Activated CD8-positive, alpha-beta memory T cell treated with anti-CD3 and anti-CD28 coated beads for 36 hours (primary cell): ENCODE data around the gene COX8A. TPM values are rescaled to one million over a fixed set of nuclear protein-coding genes. Genes with fewer than 3 reads are reported as not detected.

Source experiments
- CTCF ChIA-PET: fragments of 350-600 bp; sonication (Branson Sonifier 250); formaldehyde crosslinking; loops from one replicate; lab custom pipeline; 2021; ENCODE audit warnings: antibody characterized with exemption; lab: Charles Lee
- POLR2A ChIA-PET: fragments of 350-600 bp; sonication (Branson Sonifier 250); formaldehyde crosslinking; loops from one replicate; lab custom pipeline; 2021; ENCODE audit warnings: antibody characterized with exemption; lab: Charles Lee
- total RNA-seq, 2 experiments: library from RNA; stranded (reverse); gene quantifications; one replicate each; pipeline ENCODE4 v1.2.3, GENCODE V29; 2021

COX8A gene
- total RNA-seq, 2 experiments from 2014 or later = 393 to 446 TPM

- ChIA-PET CTCF (no interaction called here), POLR2A (no interaction called here)
Measured at GRCh38 chr11:64010783-64011182, 36.4 kb downstream of the COX8A start.

DNA sequence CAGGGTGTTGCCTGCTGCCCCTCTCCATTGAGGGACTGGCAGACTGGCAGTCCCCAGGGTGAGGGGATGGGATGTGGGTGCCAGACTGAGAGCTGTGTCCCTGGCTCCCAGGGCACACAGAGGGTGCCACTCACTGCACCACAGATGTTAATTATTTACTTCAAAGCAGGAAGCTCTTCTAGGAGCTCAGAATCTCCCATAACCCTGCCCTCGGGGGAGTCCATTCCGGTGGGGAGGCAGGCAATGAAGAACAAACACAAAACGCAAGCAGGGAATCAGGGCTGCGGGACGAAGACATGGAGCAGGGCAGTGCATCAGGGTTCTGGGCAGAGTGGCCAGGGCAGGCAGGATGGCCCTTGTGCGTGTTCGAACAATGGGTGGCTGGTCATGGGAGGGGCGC lies 37.0 kb downstream of the COX8A start:
- POLR2A ChIA-PET = no interaction called here
- CTCF ChIA-PET = no interaction called here

DNA sequence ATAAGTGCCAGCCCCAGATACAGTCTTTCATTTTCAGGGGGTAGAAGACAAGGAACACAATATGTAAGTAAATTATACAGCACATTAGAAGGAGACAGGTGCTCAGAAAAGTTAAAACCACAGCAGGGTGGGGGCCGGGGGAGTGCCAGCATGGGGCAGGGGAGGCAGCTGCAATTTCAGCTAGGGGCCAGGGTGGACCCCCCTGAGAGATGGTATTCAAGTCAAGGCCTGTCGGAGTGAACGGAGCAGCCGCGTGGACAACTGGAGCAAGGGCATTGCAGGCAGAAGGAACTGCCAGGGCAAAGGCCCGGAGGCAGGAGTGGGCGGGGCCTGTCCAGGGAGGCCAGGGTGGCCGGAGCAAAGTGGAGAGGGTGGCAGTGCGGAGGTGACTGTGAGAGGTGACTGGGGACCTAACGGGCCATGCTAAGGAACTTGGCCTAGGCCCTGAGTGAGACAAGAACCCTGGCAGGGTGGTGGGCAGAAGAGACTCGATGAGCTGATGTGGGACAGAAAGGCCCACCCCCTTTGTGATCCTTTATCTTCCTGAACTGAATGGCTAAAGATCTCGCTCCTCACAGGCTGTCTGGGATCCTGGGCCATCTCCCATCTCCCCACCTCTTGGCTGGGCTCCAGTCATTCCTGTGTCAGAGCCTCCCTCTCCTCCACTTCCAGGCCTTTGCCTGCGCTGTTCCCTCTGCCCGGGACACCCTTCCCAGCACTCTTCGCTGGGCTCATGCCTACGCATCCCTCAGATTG lies 38.9 kb downstream of the COX8A start:
- ChIA-PET CTCF (interaction anchor here (0.6 to 2.0 kb wide), 2 partner anchors 13 to 161 kb away, joined by 3 to 7 read pairs; no protein-coding TSS in a partner anchor), POLR2A (no interaction called here)

DNA sequence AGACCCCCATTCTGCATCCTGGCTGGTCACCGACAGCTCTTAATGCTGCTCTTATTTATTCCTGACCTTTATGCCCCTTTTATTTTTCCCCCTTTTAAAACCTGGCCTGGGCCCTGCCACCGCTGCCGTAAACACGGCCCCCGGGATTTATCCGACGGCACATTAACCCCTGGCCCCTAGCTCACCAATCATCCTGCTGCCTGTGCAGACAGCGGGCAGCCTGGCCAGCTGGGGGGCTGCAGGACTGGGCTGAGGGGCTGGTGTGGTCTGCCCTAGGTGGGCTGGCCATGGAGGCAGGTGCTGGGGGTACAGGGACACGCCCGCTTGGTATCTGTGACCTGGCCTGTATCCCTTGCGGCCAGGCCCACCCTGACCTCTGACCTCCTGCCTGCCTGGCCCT lies 39.9 kb downstream of the COX8A start:
- ChIA-PET CTCF (interaction anchor here (0.6 to 1.9 kb wide), 2 partner anchors 14 to 160 kb away, joined by 3 to 7 read pairs; no protein-coding TSS in a partner anchor), POLR2A (no interaction called here)

DNA sequence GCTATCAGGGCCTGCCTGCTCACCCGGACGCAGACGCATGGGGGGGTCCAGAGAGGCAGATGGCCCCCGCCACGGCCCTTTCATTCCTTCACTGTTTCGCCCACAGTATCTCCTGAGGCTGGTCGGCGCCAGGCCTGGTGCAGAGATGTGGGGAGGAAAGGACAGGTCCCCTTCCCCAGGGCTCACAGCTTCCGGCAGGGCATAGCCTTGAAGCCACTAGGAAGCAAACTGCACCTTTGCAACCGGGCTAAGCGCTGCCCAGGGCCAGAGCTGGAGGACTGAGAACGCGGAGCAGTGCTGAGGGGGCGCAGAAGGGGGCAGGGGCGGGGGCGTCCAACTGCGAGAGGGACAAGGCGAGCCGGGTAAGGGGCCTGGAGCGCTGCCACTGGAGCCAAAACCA lies 41.1 kb downstream of the COX8A start:
- ChIA-PET POLR2A (no interaction called here), CTCF (interaction anchor here (0.9 to 1.9 kb wide), 2 partner anchors 15 to 132 kb away, joined by 3 to 7 read pairs; no protein-coding TSS in a partner anchor)

DNA sequence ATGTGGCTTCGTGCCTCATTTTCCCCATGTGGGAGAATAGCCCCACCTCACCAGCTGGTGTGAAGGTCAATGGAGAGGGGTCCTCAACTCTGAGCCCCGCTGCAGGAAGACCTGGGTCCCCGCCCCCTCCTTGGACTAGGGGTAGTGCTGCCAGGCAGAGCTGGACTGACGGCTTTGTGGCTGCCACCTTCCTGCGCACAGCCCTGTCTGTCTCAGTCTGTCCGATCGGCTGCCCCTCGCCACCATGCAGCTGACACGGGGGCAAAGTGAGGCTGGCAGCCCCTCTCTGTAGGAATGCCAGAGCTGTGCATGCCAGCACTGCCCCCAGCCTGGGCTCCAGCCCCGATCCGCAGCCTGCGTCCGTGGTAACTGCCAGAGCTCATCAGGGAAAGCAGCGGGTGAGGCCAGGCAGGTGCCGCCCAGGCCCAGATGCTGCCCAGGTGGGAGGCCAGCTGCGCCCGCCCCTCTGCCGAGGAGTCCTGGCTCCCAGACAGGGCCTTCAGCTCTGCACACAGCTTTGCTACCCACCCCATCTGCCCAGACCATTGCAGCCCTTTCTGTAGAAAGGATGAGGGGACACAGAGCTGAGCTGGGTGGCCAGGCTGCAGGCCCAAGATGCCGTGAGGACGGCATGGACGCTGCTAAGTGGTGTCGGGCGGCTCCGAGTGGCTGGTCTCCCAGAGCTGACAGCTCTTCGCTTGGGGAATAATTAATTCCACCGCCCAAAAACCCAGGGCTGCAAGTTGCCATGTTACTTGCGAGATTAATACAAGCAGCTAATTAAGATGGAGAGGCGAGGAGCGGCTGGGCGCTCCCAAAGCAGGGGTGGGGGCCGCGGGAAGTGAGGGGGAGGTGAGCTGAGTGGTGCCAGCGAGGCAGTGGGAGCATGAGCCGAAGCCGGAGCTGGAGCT lies 41.8 kb downstream of the COX8A start:
- CTCF ChIA-PET = interaction anchor here (0.9 to 1.9 kb wide), 3 partner anchors 15 to 131 kb away, joined by 3 to 7 read pairs (median 5); no protein-coding TSS in a partner anchor
- POLR2A ChIA-PET = no interaction called here

DNA sequence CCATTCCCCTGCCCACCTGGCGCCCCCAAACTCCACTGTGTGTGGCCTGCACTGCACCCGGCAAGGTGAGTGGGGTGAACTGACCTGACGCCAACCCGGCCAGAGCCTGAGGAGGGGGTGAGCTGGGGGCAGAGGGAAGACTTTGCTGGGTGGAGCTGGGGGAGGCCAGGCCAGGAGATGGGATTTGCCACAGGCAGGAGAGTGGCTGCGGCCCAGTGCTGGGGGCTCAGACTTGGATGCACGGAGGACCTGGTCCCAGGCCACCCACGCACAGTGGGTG lies 43.5 kb downstream of the COX8A start:
- CTCF ChIA-PET = interaction anchor here (1.3 kb wide), 1 partner anchor 17 kb away, joined by 5 read pairs; no protein-coding TSS in a partner anchor

GRCh38 chr11:64018310-64018709 lies 43.9 kb downstream of the COX8A start:
- ChIA-PET CTCF (no interaction called here), POLR2A (no interaction called here)

More for the DNA sequence above, 43.5 kb downstream of the COX8A start:
- POLR2A ChIA-PET = no interaction called here

DNA sequence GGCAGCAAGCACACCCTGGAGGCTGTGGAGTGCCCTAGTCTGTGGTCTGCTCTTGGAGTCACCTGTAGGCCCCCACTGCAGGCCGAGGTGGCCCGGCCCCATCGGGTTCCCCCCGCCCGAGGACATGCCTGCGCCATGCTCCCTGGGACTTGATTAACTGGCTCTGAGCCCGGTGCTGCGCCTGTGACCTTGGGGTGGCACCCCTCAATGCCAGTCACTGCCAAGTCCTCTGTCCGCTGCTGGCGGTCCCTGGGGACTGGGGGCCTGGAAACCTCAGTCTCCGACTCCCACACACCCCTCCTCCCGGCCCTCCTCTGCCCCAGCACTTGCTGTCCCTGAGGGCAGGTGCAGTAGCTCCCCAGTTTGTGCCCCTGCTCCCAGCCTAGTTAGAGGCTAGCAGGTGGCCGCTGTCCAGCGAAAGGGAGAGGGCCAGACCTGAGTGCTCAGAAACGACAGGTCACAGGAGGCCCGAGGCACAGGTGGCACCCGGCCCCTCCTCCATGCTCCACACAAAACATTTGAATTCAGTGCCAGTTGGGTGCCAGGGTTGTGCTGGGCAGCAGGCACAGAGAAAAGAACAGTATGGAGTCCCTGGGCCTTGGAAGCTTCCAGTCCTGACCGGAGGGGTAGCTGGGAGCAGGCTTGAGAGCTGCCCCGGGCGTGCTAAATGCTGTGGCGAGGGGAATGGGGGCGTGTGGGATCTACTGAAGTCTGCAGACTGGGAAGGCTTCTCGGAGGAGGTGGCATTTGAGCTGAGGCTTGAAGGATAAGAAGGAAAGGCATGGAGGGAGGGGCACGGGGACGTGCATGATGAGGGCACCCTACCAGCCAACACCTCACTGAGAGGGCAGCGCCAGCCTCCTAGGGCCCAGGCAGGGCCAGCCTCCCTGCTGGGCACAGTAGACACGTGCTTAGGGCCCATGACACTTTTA lies 45.0 kb downstream of the COX8A start:
- ChIA-PET CTCF (no interaction called here), POLR2A (no interaction called here)

- POLR2A ChIA-PET = no interaction called here
- CTCF ChIA-PET = no interaction called here
Measured at GRCh38 chr11:64020976-64021756, 46.7 kb downstream of the COX8A start.

DNA sequence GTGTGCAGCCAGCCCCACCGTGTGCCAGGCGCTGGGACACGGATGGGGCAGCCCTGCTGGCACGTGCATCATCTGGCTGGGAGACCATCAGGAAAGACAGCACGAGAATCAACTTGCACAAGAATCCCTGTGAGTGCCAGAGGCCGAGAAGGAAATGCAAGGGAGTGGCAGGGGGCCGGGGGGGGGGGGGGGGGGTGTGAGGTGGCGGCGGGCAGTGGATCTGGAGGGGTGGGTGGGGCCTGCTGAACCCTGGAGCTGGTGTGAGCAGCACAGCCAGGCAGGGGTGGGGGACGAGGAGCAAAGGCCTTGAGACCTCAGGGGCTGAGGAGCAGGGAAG lies 47.3 kb downstream of the COX8A start:
- ChIA-PET POLR2A (no interaction called here), CTCF (no interaction called here)

DNA sequence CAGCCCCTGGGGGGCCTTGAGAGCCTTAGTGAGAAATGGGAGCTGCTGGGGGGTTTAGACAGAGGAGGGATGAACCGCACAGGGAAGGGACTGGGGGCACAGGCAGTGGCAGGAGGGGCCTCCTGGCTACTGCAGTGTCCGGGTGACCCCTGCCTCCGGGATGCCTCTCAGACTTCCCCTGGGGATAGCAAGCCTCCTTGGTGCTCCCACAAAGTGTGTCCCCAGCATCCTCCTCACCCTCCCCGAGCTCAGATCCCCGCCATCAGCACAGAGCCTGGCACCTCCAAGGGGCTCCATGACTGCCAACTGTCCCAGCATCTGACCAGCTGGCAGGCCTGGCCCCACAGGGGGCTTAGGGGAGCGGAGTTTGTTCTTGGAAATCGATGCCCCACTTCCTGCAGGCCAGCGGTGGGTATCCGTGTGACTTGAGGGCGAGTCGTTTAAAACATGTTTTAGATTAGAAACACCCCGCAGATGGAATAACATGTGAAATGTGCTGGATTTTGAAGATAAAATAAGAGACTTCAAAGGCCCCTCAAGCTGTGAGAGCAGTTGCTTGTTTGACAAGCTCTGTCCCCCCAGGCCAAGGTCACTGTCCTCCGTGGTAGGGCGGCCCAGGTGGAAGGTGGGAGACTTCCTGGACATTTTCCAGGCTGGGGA lies 47.8 kb downstream of the COX8A start:
- CTCF ChIA-PET = no interaction called here
- POLR2A ChIA-PET = no interaction called here

GRCh38 chr11:64023712-64024710 lies 49.6 kb downstream of the COX8A start:
- POLR2A ChIA-PET = no interaction called here
- CTCF ChIA-PET = no interaction called here

DNA sequence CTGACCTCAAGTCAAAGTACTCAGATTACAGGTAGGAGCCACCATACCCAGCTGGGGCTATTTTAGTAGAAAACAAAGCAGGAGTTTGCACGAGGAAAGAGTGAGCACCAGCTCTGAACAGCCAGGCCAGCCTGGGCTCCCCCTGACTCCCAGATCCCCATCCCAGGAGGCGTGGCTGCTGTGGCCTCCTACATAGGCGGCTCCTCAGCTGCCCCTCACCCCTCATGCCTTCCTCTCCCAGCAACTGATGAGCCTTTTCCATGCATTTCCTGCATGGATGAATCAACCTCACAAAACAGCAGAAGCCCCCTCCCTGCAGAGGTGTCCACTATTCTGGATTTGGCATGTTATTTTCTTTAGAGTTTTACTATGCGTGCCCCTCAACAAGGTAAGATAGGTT lies 50.8 kb downstream of the COX8A start:
- ChIA-PET CTCF (interaction anchor here (0.7 to 1.1 kb wide), 2 partner anchors 25 to 66 kb away, joined by 3 to 4 read pairs; no protein-coding TSS in a partner anchor), POLR2A (no interaction called here)
